T-helper 1 cell treated with Interleukin-12 subunit alpha and Interleukin-12 subunit beta and Interleukin-4 antibody, amounts not matched to agents 30 ng/mL and 1 ng/mL, for 36 hours (primary cell): ENCODE measurements around the gene SEPTIN8. TPM values are rescaled to one million over a fixed set of nuclear protein-coding genes. Genes with fewer than 3 reads are reported as not detected.
"Not testable (repeated sequence)": the region's sequence is repeated elsewhere in the genome, so short reads cannot be mapped to it uniquely, and the experiment has no call there.

Experiments
- intact Hi-C: fragments of 100-400 bp; cut with micrococcal nuclease; formaldehyde crosslinking; loops from one replicate; pipeline ENCODE4 v1.15.1; 2024
- total RNA-seq: library from RNA; stranded (reverse); gene quantifications from 2 replicates; pipeline ENCODE4 v1.2.3, GENCODE V29; 2022

The SEPTIN8 gene
- total RNA-seq, 1 donor from 2014 or later: 54.0 TPM

- intact Hi-C loops: loop anchor here (5.0 kb wide), 1 partner anchor 37 kb away; the partner anchor contains the start of gene SEPTIN8
Measured at GRCh38 chr5:132813599-132814502, 36.8 kb upstream of the SEPTIN8 start.

GRCh38 chr5:132812781-132813598, 36.0 kb upstream of the SEPTIN8 start, which contains the start of gene SOWAHA:
Gene SOWAHA, plus strand, starts transcription at chr5:132813302. Its CDS starts 320 bp downstream, at chr5:132813622.
- intact Hi-C loops: loop anchor here (1.0 to 5.0 kb wide), 2 partner anchors 36 to 62 kb away; partner anchors contain the start of gene SEPTIN8

- intact Hi-C loops: loop anchor here (1.0 to 5.0 kb wide), 2 partner anchors 35 to 61 kb away; partner anchors contain the start of gene SEPTIN8
Measured at GRCh38 chr5:132812123-132812765, 35.2 kb upstream of the SEPTIN8 start.

GRCh38 chr5:132810605-132811004, 33.6 kb upstream of the SEPTIN8 start:
- intact Hi-C loops: loop anchor here (5.0 kb wide), 1 partner anchor 33 kb away; the partner anchor contains the start of gene SEPTIN8

GRCh38 chr5:132808866-132809265, 31.8 kb upstream of the SEPTIN8 start:
- intact Hi-C loops: no loop called here

- intact Hi-C loops: no loop called here
Measured at GRCh38 chr5:132808448-132808847, 31.4 kb upstream of the SEPTIN8 start.

- intact Hi-C loops: no loop called here
Measured at GRCh38 chr5:132807163-132807838, 30.3 kb upstream of the SEPTIN8 start.

- intact Hi-C loops: not testable (repeated sequence)
Measured at GRCh38 chr5:132806804-132807162, 29.7 kb upstream of the SEPTIN8 start.

GRCh38 chr5:132805872-132806271, 28.8 kb upstream of the SEPTIN8 start:
- intact Hi-C loops: not testable (repeated sequence)

GRCh38 chr5:132804219-132804618, 27.2 kb upstream of the SEPTIN8 start:
- intact Hi-C loops: not testable (repeated sequence)

- intact Hi-C loops: not testable (repeated sequence)
Measured at GRCh38 chr5:132802685-132803066, 25.6 kb upstream of the SEPTIN8 start.

GRCh38 chr5:132802044-132802684, 25.1 kb upstream of the SEPTIN8 start:
- intact Hi-C loops: no loop called here

GRCh38 chr5:132800545-132800944, 23.5 kb upstream of the SEPTIN8 start:
- intact Hi-C loops: no loop called here

- intact Hi-C loops: no loop called here
Measured at GRCh38 chr5:132799392-132799791, 22.4 kb upstream of the SEPTIN8 start.

GRCh38 chr5:132797651-132798050, 20.6 kb upstream of the SEPTIN8 start:
- intact Hi-C loops: no loop called here

- intact Hi-C loops: no loop called here
Measured at GRCh38 chr5:132791026-132791425, 14.0 kb upstream of the SEPTIN8 start.

- intact Hi-C loops: no loop called here
Measured at GRCh38 chr5:132790201-132790865, 13.3 kb upstream of the SEPTIN8 start.

GRCh38 chr5:132788990-132789886, 12.2 kb upstream of the SEPTIN8 start:
- intact Hi-C loops: no loop called here

- intact Hi-C loops: no loop called here
Measured at GRCh38 chr5:132788508-132788907, 11.5 kb upstream of the SEPTIN8 start.
